SK-N-SH (cell line): Measurements from ENCODE around the gene CMTM1. TPM values are rescaled to one million over a fixed set of nuclear protein-coding genes. Genes with fewer than 3 reads are reported as not detected.

Experiments
- CTCF ChIA-PET: fragments of 300-600, 350-600 bp; formaldehyde crosslinking; extraction: SDS; loops from one replicate; lab custom pipeline; 2021; lab: Yijun Ruan, JAX
- POLR2A ChIA-PET: fragments of 350-600 bp; sonication (Branson Sonifier 250); formaldehyde crosslinking; extraction: SDS; loops from one replicate; lab custom pipeline; 2020; ENCODE audit warnings: antibody characterized with exemption, inconsistent platforms; lab: Yijun Ruan, JAX
- DNase-seq: peaks from one replicate; pipeline ENCODE4 v3.0.0; 2012
- H2AFZ ChIP-seq: fragments of 200-600 bp; sonication (generic); 2 replicates; pipeline ENCODE4 v1.8.1; 2016; ENCODE audit warnings: antibody characterized with exemption, mild to moderate bottlenecking, low read depth
- H3F3A ChIP-seq: fragments of 200-600 bp; sonication (generic); replicated peaks from 2 replicates; pipeline ENCODE3; 2016; ENCODE audit warnings: antibody characterized with exemption, mild to moderate bottlenecking; ENCODE audit not compliant: insufficient read depth
- H3K27ac ChIP-seq, 2 experiments: fragments of 200-500 bp in 1 of 2; fragments of 200-600 bp in 1 of 2; sonication (Bioruptor generic) in 1 of 2; sonication (generic), shearing (Covaris generic) in 1 of 2; 2 replicates each; pipeline versions ENCODE4 v1.5.1 to v1.6.1; 2014 to 2016; ENCODE audit warnings: low read depth in 2 of 2, inconsistent platforms in 1 of 2, low read length in 1 of 2, mild to moderate bottlenecking in 1 of 2, mixed read lengths in 1 of 2
- H3K27me3 ChIP-seq: fragments of 200-600 bp; sonication (generic), shearing (Covaris generic); 2 replicates; pipeline ENCODE4 v1.6.1; 2016; ENCODE audit warnings: mixed run types; ENCODE audit not compliant: insufficient read depth
- H3K36me3 ChIP-seq, 2 experiments: fragments of 200-500 bp in 1 of 2; fragments of 200-600 bp in 1 of 2; sonication (Bioruptor generic) in 1 of 2; sonication (generic) in 1 of 2; replicated peaks in 1 of 2; 2 replicates each; pipeline versions ENCODE3 to v1.5.1; 2014 to 2016; ENCODE audit warnings: low read length in 1 of 2, mild to moderate bottlenecking in 1 of 2; ENCODE audit not compliant: insufficient read depth in 2 of 2, control insufficient read depth in 1 of 2
- H3K4me1 ChIP-seq, 2 experiments: fragments of 200-500 bp in 1 of 2; fragments of 200-600 bp in 1 of 2; sonication (Bioruptor generic) in 1 of 2; sonication (generic), shearing (Covaris generic) in 1 of 2; 2 replicates each; pipeline versions ENCODE4 v1.5.1 to v1.6.1; 2014 to 2016; ENCODE audit warnings: low read depth in 1 of 2, low read length in 1 of 2, mixed run types in 1 of 2; ENCODE audit not compliant: insufficient read depth in 2 of 2, control insufficient read depth in 1 of 2
- H3K4me2 ChIP-seq: fragments of 200-600 bp; sonication (generic), shearing (Covaris generic); 2 replicates; pipeline ENCODE4 v1.6.1; 2017; ENCODE audit warnings: mixed run types
- H3K4me3 ChIP-seq, 2 experiments: fragments of 200-500 bp in 1 of 2; fragments of 200-600 bp in 1 of 2; sonication (Bioruptor generic) in 1 of 2; sonication (generic), shearing (Covaris generic) in 1 of 2; 2 replicates each; pipeline versions ENCODE4 v1.5.1 to v1.8.1; 2014 to 2016; ENCODE audit warnings: low read depth in 2 of 2, inconsistent platforms in 1 of 2, low read length in 1 of 2, mild to moderate bottlenecking in 1 of 2, mixed read lengths in 1 of 2, moderate library complexity in 1 of 2
- H3K79me2 ChIP-seq: fragments of 200-600 bp; sonication (generic); 2 replicates; pipeline ENCODE4 v1.8.1; 2017; ENCODE audit warnings: mild to moderate bottlenecking; ENCODE audit not compliant: insufficient read depth
- H3K9ac ChIP-seq: fragments of 200-600 bp; sonication (generic); 2 replicates; pipeline ENCODE4 v1.6.1; 2017; ENCODE audit warnings: mixed run types
- H3K9me2 ChIP-seq: fragments of 200-600 bp; sonication (generic); 2 replicates; pipeline ENCODE4 v1.6.1; 2017; ENCODE audit warnings: mixed run types
- H3K9me3 ChIP-seq: fragments of 200-600 bp; sonication (generic); 2 replicates; pipeline ENCODE4 v1.6.1; 2017; ENCODE audit warnings: mixed run types, mild to moderate bottlenecking, moderate library complexity
- H4K20me1 ChIP-seq: fragments of 200-600 bp; sonication (generic); 2 replicates; pipeline ENCODE4 v1.6.1; 2017; ENCODE audit warnings: mild to moderate bottlenecking, mixed run types; ENCODE audit not compliant: insufficient read depth
- CHD2 ChIP-seq: fragments of 150-350 bp; IDR thresholded peaks from 2 replicates; pipeline ENCODE4 v1.6.1; 2018; ENCODE audit warnings: low read length; ENCODE audit not compliant: partially characterized antibody
- CTCF ChIP-seq: fragments of 200-600 bp; sonication (generic); IDR thresholded peaks from 2 replicates; pipeline ENCODE4 v1.6.1; 2017; ENCODE audit warnings: antibody characterized with exemption, mild to moderate bottlenecking, moderate library complexity
- ELF1 ChIP-seq: IDR thresholded peaks from 2 replicates; pipeline ENCODE4 v1.4.0; 2012
- EP300 ChIP-seq, 2 experiments: IDR thresholded peaks; 2 replicates each; pipeline versions ENCODE4 v1.4.0 to v1.6.1; 2012; ENCODE audit warnings: borderline replicate concordance in 1 of 2, low read depth in 1 of 2, low read length in 1 of 2
- EZH2phosphoT487 ChIP-seq: fragments of 200-600 bp; sonication (generic); IDR thresholded peaks from 2 replicates; pipeline ENCODE4 v1.6.1; 2017; ENCODE audit warnings: low read depth, mixed run types, mild to moderate bottlenecking, antibody characterized with exemption, moderate library complexity, borderline replicate concordance
- FOSL2 ChIP-seq: IDR thresholded peaks from 2 replicates; pipeline ENCODE4 v1.4.0; 2012; ENCODE audit warnings: low read depth, mild to moderate bottlenecking, moderate library complexity, borderline replicate concordance
- FOXM1 ChIP-seq: IDR thresholded peaks from 2 replicates; pipeline ENCODE4 v1.4.0; 2012; ENCODE audit warnings: low read depth, mild to moderate bottlenecking
- JUND ChIP-seq: IDR thresholded peaks from 2 replicates; pipeline ENCODE4 v1.4.0; 2012
- MEF2A ChIP-seq: IDR thresholded peaks from 2 replicates; pipeline ENCODE4 v1.4.0; 2012; ENCODE audit warnings: low read depth, borderline replicate concordance
- MXI1 ChIP-seq: IDR thresholded peaks from 2 replicates; pipeline ENCODE4 v1.6.1; 2012; ENCODE audit warnings: mild to moderate bottlenecking, low read depth, low read length, improper control_type of control experiment
- NFIC ChIP-seq: IDR thresholded peaks from 2 replicates; pipeline ENCODE4 v1.4.0; 2012; ENCODE audit warnings: borderline replicate concordance
- RAD21 ChIP-seq: IDR thresholded peaks from 2 replicates; pipeline ENCODE4 v1.6.1; 2012; ENCODE audit warnings: mild to moderate bottlenecking, low read length
- RFX5 ChIP-seq: IDR thresholded peaks from 2 replicates; pipeline ENCODE4 v1.6.1; 2012; ENCODE audit warnings: mild to moderate bottlenecking, improper control_type of control experiment, low read length
- RXRA ChIP-seq: IDR thresholded peaks from 2 replicates; pipeline ENCODE4 v1.4.0; 2012; ENCODE audit warnings: low read depth, mild to moderate bottlenecking, borderline replicate concordance
- SIN3A ChIP-seq: IDR thresholded peaks from 2 replicates; pipeline ENCODE4 v1.6.1; 2012; ENCODE audit warnings: low read depth, mild to moderate bottlenecking, low read length, moderate library complexity, borderline replicate concordance
- SMC3 ChIP-seq: IDR thresholded peaks from 2 replicates; pipeline ENCODE4 v1.6.1; 2012; ENCODE audit warnings: low read depth, low read length, improper control_type of control experiment
- TCF12 ChIP-seq: IDR thresholded peaks from 2 replicates; pipeline ENCODE4 v1.4.0; 2012
- TEAD4 ChIP-seq: IDR thresholded peaks from 2 replicates; pipeline ENCODE4 v1.4.0; 2012; ENCODE audit warnings: mild to moderate bottlenecking, borderline replicate concordance; ENCODE audit not compliant: insufficient read depth
- YY1 ChIP-seq: IDR thresholded peaks from 2 replicates; pipeline ENCODE4 v1.4.0; 2012; ENCODE audit warnings: low read depth, mild to moderate bottlenecking
- WGBS: methylation state at CpG from one replicate; pipeline ENCODE4 v1.1.6; 2017; ENCODE audit warnings: low lambda C conversion rate; 5-methylcytosine and 5-hydroxymethylcytosine counted together
- polyA plus RNA-seq, 3 experiments: library from polyadenylated mRNA; depleted of rRNA; stranded (reverse); fragments of >200 nt; gene quantifications; 2 replicates each; pipeline ENCODE4 v1.2.3, GENCODE V29; 2012
- TF ChIP-seq, protein P1 (sequence below): fragments of 150-350 bp; IDR thresholded peaks from 2 replicates; pipeline ENCODE4 v1.6.1; 2017; ENCODE audit warnings: antibody characterized with exemption, low read length, low read depth, borderline replicate concordance

The CMTM1 gene
- polyA plus RNA-seq, 1 of the 3 experiments (the other 2 are of a cell fraction), result 3.7 TPM

- Histone ChIP-seq H3K27me3 (no peaks in the 10 kb centered on the region), H3K4me1 (peaks cover 0 to 19% of the 10 kb centered on the region in 2 experiments; a peak in 2 of 4 replicates), H3K9me2 (no peaks in the 10 kb centered on the region), H2AFZ (no peak overlapping the region), H4K20me1 (peaks cover 11% of the 10 kb centered on the region; the same call in 1 of the 2 replicates), H3K9ac (no peak overlapping the region), H3K79me2 (peaks cover 4% of the 10 kb centered on the region; the same call in 1 of the 2 replicates), H3K4me2 (no peak overlapping the region), H3K36me3 (peaks cover 8 to 11% of the 10 kb centered on the region in 2 experiments), H3K9me3 (no peaks in the 10 kb centered on the region), H3K4me3 (no peak overlapping the region), H3K27ac (no peak overlapping the region), H3F3A (peaks cover 32% of the 10 kb centered on the region)
- no peak for DNase-seq
- WGBS, result 87% methylated on average over 2 of the region's 2 CpGs
- CTCF ChIA-PET, result interaction anchor here (0.6 to 2.3 kb wide), 3 partner anchors 34 to 296 kb away, joined by 3 to 7 read pairs (median 3); no protein-coding TSS in a partner anchor
- POLR2A ChIA-PET, result interaction anchor here (0.6 kb wide), 1 partner anchor 25 kb away, joined by 3 read pairs; no protein-coding TSS in a partner anchor
- TF ChIP-seq, protein P1, sequence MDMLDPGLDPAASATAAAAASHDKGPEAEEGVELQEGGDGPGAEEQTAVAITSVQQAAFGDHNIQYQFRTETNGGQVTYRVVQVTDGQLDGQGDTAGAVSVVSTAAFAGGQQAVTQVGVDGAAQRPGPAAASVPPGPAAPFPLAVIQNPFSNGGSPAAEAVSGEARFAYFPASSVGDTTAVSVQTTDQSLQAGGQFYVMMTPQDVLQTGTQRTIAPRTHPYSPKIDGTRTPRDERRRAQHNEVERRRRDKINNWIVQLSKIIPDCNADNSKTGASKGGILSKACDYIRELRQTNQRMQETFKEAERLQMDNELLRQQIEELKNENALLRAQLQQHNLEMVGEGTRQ, result no peak
- TF ChIP-seq FOXM1, result no peak
- TF ChIP-seq NFIC, result no peak
- no peak for TF ChIP-seq RXRA
- no peak for TF ChIP-seq SIN3A
These were observed 6.1 kb downstream of the CMTM1 start for GRCh38 chr16:66572356-66572755.

- no peak for DNase-seq
- Histone ChIP-seq H4K20me1 (peaks cover 9% of the 10 kb centered on the region; the same call in 1 of the 2 replicates), H3K4me2 (no peak overlapping the region), H3K9me2 (no peaks in the 10 kb centered on the region), H3K79me2 (peaks cover 3% of the 10 kb centered on the region; the same call in 1 of the 2 replicates), H3K4me3 (no peak overlapping the region), H3K27me3 (no peaks in the 10 kb centered on the region), H3K9me3 (no peaks in the 10 kb centered on the region), H3K9ac (no peak overlapping the region), H3K4me1 (peaks cover 0 to 11% of the 10 kb centered on the region in 2 experiments; a peak in 2 of 4 replicates), H2AFZ (no peak overlapping the region), H3F3A (peaks cover 16% of the 10 kb centered on the region), H3K36me3 (peaks cover 2 to 6% of the 10 kb centered on the region in 2 experiments), H3K27ac (no peak overlapping the region)
- CTCF ChIA-PET, result interaction anchor here (0.6 to 1.3 kb wide), 3 partner anchors 9 to 30 kb away, joined by 3 to 4 read pairs (median 4); partner anchors contain the start of gene CMTM3
- 94% methylated on average over 1 of the region's 1 CpG for WGBS
- POLR2A ChIA-PET, result no interaction called here
- TF ChIP-seq ELF1 (no peak), SMC3 (no peak), CHD2 (no peak), FOSL2 (no peak), EP300 (IDR thresholded peaks at IDR 0.05; ENCODE audit: borderline replicate concordance in 1 of 2, low read depth in 1 of 2, low read length in 1 of 2) (no peak), TEAD4 (no peak), YY1 (no peak), RFX5 (no peak), TCF12 (no peak), JUND (no peak), SIN3A (no peak), RAD21 (no peak), MXI1 (no peak), CTCF (no peak), MEF2A (no peak), EZH2phosphoT487 (no peak)
- TF ChIP-seq, protein P1, result no peak
These were observed 7.8 kb downstream of the CMTM1 start for GRCh38 chr16:66574081-66574480.
